Measurements from ENCODE around the gene C4orf50. TPM values are rescaled to one million over a fixed set of nuclear protein-coding genes. Genes with fewer than 3 reads are reported as not detected.
A peak's percentile ranks its signal among the peaks of the same experiment; 100 is the strongest.

The C4orf50 gene
- total and polyA plus RNA-seq, 2 of the 8 experiments (the other 6 are each of a cell fraction or from before 2014, with no cell fraction given), result 0.08 to 0.22 TPM

DNA sequence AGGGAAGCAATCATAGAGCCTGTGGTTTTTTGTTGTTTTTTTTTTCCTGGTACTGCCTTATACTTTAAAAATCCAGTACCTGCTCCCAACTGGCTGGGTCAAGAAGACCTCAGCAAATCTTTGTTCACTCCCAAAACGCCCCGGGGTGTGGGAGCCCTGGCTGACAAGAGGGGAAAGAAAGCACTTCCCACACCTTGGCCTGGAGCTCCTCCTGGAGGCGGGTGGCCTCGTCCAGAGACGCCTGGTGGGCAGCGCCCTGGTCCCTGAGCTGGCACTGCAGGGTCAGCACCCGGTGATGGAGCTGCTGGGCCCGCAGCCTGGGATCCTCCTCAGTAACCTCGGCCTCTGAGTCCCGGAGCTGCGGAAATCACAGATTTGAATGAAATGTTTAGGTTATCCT lies 38.2 kb downstream of the C4orf50 start:
- Histone ChIP-seq H3K27me3 (replicated peaks in 1 of 4; ENCODE audit: control insufficient read depth in 3 of 4, extremely low read depth in 1 of 4, insufficient read depth in 3 of 4, low read length in 3 of 4) (no peaks in the 10 kb centered on the region), H2AK5ac (ENCODE audit: low read depth, low read length) (no peak overlapping the region), H2AFZ (ENCODE audit: low read length) (no peak overlapping the region), H3K36me3 (ENCODE audit: control insufficient read depth in 2 of 4, insufficient read depth in 4 of 4, low read length in 3 of 4) (no peaks in the 10 kb centered on the region), H2BK15ac (ENCODE audit: low read length) (no peak overlapping the region), H4K8ac (ENCODE audit: extremely low read depth, insufficient read depth, low read length) (0 out of 2 replicates have a peak overlapping the region, but pooled peaks have one; percentile 20), H2BK120ac (replicated peaks; ENCODE audit: low read depth, low read length) (no peak overlapping the region), H2BK5ac (ENCODE audit: low read depth, low read length) (no peak overlapping the region), H3K56ac (replicated peaks; ENCODE audit: insufficient read length, low read depth, low read length) (no peak overlapping the region), H3K9me3 (ENCODE audit: insufficient read depth in 2 of 2, low read depth in 1 of 2, low read length in 1 of 2) (peaks cover 5 to 10% of the 10 kb centered on the region in 2 experiments; a peak in 3 of 4 replicates), H3K4me2 (ENCODE audit: insufficient read depth in 1 of 2, low read depth in 2 of 2, low read length in 2 of 2) (no peak overlapping the region), H3K4ac (replicated peaks; ENCODE audit: insufficient read length, low read depth, low read length) (no peak overlapping the region), H3K4me1 (replicated peaks in 1 of 4; ENCODE audit: control insufficient read depth in 3 of 4, insufficient read depth in 4 of 4, low read length in 3 of 4) (peaks cover 0 to 2% (median 0%) of the 10 kb centered on the region in 4 experiments; a peak in 1 of 7 replicates), H3K23ac (ENCODE audit: insufficient read length) (no peak overlapping the region), H3K79me2 (ENCODE audit: control insufficient read depth in 1 of 2, insufficient read depth in 2 of 2, low read length in 2 of 2) (no peaks in the 10 kb centered on the region), H2BK12ac (ENCODE audit: low read depth, low read length) (no peak overlapping the region), H3K27ac (ENCODE audit: low read depth, low read length) (no peak overlapping the region), H3K14ac (ENCODE audit: insufficient read length) (no peak overlapping the region), H2BK20ac (ENCODE audit: low read length) (no peak overlapping the region), H3K9ac (replicated peaks in 1 of 4; ENCODE audit: extremely low read depth in 1 of 4, low read depth in 3 of 4, low read length in 3 of 4) (no peak overlapping the region), H3K23me2 (ENCODE audit: low read depth, low read length) (no peaks in the 10 kb centered on the region), H4K91ac (replicated peaks; ENCODE audit: insufficient read length, low read length) (no peak overlapping the region), H4K5ac (ENCODE audit: insufficient read length, low read depth, low read length) (no peak overlapping the region), H4K20me1 (replicated peaks in 1 of 2; ENCODE audit: control insufficient read depth in 1 of 2, insufficient read depth in 2 of 2, low read length in 2 of 2) (no peaks in the 10 kb centered on the region), H3K4me3 (ENCODE audit: extremely low read depth in 1 of 4, insufficient read depth in 2 of 4, low read depth in 3 of 4, low read length in 4 of 4) (no peak overlapping the region), H3K79me1 (ENCODE audit: low read depth, low read length) (no peaks in the 10 kb centered on the region), H3K18ac (ENCODE audit: extremely low read depth, low read length) (no peak overlapping the region)
- DNase-seq (ENCODE audit: low read depth in 1 of 2, low spot score in 2 of 2) (peak; percentile 56 to 87), FAIRE-seq (peak; percentile 36)
- peak; percentile 50; the same call in 1 of the 2 replicates for TF ChIP-seq GABPA (IDR thresholded peaks at IDR 0.05; ENCODE audit: borderline replicate concordance, insufficient read depth, low read length)
- peak; percentile 99 to 100 for TF ChIP-seq RAD21 (IDR thresholded peaks at IDR 0.05 in 1 of 2, conservative IDR thresholded peaks at IDR 0.05 in 1 of 2; ENCODE audit: low read depth in 2 of 2, low read length in 2 of 2)
- no peak for TF ChIP-seq RBBP5 (IDR thresholded peaks at IDR 0.05; ENCODE audit: borderline replicate concordance, low read depth, low read length)
- 0 out of 4 replicates have a peak, but pooled peaks of 1 of the 2 experiments have one; percentile 48 for TF ChIP-seq SIN3A (conservative IDR thresholded peaks at IDR 0.05 in 1 of 2, IDR thresholded peaks at IDR 0.05 in 1 of 2; ENCODE audit: low read depth in 1 of 2, low read length in 2 of 2)
- peak; percentile 61; the same call in 1 of the 2 replicates for TF ChIP-seq YY1 (IDR thresholded peaks at IDR 0.05; ENCODE audit: low read depth, low read length)
- no peak for TF ChIP-seq EP300 (IDR thresholded peaks at IDR 0.05; ENCODE audit: borderline replicate concordance in 1 of 2, low read depth in 2 of 2, low read length in 2 of 2)
- TF ChIP-seq, protein P1, sequence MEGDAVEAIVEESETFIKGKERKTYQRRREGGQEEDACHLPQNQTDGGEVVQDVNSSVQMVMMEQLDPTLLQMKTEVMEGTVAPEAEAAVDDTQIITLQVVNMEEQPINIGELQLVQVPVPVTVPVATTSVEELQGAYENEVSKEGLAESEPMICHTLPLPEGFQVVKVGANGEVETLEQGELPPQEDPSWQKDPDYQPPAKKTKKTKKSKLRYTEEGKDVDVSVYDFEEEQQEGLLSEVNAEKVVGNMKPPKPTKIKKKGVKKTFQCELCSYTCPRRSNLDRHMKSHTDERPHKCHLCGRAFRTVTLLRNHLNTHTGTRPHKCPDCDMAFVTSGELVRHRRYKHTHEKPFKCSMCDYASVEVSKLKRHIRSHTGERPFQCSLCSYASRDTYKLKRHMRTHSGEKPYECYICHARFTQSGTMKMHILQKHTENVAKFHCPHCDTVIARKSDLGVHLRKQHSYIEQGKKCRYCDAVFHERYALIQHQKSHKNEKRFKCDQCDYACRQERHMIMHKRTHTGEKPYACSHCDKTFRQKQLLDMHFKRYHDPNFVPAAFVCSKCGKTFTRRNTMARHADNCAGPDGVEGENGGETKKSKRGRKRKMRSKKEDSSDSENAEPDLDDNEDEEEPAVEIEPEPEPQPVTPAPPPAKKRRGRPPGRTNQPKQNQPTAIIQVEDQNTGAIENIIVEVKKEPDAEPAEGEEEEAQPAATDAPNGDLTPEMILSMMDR (IDR thresholded peaks at IDR 0.05; ENCODE audit: control extremely low read depth in 1 of 3, insufficient read depth in 1 of 3, low read depth in 1 of 3, low read length in 3 of 3), result peak; percentile 92 to 99 (median 92)
- POLR2A ChIA-PET (ENCODE audit: partially characterized antibody), result interaction anchor here (0.6 kb wide), 2 partner anchors 93 to 156 kb away, joined by 3 read pairs; no protein-coding TSS in a partner anchor
- CTCF ChIA-PET (ENCODE audit: partially characterized antibody), result interaction anchor here (0.6 to 8.9 kb wide), 24 partner anchors 9 to 562 kb away, joined by 3 to 110 read pairs (median 4); no protein-coding TSS in a partner anchor
- 33% methylated on average over 11 of the region's 11 CpGs; no CpG with 5 or more reads in 1 of the 2 experiments for WGBS, 2 experiments (ENCODE audit: extremely low coverage in 1 of 2, insufficient coverage in 1 of 2, insufficient read length in 1 of 2, insufficient replicate concordance in 2 of 2, low coverage in 1 of 2, low lambda C conversion rate in 2 of 2, missing lambda C conversion rate in 1 of 2)

All from H1 (cell line).